GM21529 (cell line): ENCODE data around the gene PODNL1.

Source experiments
- ATAC-seq: cut with Tn5 transposase; IDR thresholded peaks from one replicate; pipeline ENCODE4 v1.9.1; 2021; ENCODE audit not compliant: unreplicated experiment

PODNL1 gene

GRCh38 chr19:13958043-13958442 lies 19.8 kb upstream of the PODNL1 start:
- ATAC-seq: no peak

DNA sequence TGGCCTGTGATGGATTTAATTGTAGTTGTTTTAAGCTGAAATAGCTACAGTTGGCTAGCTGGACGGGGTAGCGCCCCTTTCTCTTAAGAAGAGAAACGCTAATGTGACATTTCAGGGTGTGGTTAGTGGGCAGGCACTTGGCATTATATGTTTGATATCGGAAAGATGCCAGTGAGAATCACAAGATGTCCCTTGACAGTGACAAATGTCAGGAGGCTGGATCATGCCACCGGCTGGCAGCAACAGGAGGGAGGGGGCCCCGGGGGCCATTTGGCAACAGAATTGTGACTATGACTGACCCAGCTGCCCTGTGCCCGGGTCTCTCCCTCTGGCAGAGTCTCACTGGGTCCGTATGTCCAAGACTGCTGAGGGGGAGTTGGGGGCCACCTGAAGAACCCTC lies 18.8 kb upstream of the PODNL1 start:
- ATAC-seq: no peak

DNA sequence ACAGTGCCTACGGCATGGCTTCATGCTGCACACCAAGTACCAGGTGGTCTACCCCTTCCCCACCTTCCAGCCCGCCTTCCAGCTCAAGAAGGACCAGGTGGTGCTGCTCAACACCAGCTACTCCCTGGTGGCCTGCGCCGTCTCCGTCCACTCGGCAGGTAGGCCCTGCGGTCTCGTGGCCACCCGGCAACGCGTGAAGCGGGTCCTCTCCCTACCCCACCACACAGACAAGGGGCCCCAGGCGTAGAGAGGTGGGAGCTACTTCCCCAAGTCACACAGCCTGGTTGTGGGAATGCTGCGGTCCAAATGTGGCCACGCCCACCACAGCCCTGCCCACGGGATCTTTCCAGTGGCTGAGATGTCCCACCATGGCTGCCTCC lies 18.1 kb upstream of the PODNL1 start:
- no peak for ATAC-seq

DNA sequence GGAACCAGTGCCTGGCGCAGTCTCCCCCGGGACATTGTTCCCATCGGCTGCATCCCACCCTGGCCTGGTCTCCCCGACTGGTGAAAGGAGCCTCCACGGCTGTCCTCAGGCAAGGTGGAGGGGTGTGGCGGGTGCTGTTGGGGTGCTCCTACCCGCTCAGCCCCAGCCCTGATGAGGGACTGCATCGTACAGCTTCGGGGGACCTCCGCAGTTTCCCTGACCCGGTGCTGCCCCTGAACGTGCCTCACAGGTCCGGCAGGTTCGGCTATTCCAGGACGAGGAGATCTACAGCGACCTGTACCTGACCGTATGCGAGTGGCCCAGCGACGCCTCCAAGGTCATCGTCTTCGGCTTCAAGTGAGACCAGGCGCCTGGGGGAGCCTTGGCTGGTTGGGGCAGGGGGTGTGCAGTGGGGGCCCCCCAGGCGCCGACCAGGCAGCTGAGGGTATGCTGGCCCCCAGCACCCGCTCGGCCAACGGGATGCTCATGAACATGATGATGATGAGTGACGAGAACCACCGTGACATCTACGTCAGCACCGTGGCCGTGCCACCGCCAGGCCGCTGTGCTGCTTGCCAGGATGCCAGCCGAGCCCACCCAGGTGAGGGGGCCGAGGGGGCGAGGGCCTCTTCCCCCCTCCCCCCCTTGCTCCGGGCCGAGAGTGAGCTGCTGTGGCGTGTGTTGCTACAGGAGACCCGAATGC lies 17.6 kb upstream of the PODNL1 start:
- ATAC-seq: no peak

DNA sequence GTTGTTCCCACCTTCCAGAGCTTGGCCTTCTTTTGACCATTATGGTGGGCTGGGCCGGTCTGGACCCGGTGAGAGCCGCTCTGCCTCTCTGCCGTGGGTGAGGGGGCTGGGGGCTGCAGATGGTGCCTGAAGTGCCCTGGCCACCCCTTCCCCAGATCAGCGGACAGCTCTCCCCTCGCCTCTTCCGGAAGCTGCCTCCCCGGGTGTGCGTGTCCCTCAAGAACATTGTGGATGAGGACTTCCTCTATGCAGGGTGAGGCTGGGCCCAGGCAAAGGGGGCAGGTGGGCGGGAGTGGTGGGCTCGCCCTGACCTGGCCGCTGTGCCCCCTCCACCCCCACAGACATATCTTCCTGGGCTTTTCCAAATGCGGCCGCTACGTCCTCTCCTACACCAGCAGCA lies 16.0 kb upstream of the PODNL1 start:
- no peak for ATAC-seq

DNA sequence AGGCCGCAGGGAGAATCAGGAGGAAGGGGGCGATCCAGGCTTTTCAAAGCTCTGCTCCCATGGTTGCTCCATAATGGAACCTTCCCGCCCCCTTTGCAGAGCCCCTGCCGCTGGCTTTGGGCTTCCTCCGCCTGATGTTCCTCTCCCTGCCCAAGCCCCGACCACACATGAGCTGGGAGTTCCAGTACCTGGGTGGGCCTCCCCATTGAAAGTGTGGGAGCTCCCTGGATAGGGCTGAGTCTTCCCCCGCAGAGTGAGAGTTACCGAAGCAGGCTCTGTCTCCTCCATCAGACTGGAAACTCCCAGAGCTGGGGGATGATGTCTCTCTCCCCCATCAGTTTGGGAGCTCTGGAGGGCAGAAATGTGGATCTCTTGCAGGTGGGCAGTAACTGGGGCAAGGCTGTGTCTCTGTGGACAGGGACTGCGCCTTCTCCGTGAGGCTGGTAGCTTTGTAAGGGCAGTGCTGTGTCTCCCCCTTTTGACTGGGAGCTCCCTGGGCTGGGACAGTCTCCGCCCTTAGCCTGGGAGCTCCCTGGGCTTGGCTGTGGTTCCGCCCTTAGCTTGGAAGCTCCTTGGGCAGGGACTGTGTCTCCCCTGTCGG lies 14.8 kb upstream of the PODNL1 start:
- ATAC-seq: no peak

DNA sequence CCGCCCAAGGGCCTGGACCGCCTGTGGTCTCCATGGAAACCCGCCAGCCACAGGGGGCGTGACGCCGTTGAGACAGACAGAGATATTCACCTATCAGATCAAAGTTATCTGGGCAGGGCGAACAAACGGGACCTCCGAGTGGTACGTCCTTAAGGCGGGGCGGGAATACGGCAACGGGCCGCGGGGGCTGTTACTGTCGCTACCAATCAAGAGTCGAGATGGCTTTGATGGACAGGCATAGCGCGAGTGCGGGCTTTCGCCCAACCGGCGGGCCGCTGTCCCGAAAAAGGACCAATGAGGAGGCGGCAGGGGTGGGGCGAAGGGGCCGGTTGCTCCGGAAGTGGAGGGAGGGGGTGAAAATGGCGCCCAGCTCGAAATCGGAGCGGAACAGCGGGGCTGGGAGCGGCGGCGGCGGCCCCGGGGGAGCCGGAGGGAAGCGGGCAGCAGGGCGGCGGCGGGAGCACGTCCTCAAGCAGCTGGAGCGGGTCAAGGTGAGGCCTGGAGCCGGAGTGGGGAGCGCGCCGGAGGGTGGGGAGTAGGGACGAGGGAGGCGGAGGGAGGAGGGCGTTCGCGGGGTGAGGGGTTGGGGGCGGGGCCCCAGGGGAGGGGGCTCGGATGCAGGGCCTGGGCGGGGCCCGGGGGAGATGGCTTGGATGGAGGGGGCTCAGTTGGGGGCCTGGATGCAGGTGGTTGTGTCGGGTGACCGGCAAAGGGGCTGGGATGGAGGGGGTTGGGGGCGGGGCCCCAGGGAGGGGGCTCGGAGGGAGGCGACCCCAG lies 14.1 kb upstream of the PODNL1 start, which contains the start of gene DCAF15:
Gene DCAF15, plus strand, starts transcription at position 356 of the 777 bp plus-strand sequence. Its CDS starts 4 bp downstream, at position 360.
- ATAC-seq: peak; percentile 96

DNA sequence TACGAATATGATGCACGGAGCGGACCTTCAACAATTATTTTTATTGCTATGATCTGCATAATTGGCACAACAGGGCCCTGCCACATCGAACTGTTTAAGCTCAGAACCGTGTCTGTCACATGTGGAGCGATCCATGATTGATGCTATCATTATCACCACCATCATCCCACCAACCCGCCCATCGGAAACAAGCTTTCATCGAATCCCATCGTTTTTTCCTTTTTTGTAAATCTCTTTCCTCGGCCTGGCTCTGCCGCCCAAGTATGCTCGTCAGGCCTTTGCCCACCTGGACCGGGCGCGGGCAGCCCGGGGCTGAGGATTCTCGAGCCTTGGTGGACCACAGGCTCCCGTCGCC lies 13.6 kb upstream of the PODNL1 start:
- ATAC-seq: no peak

- no peak for ATAC-seq
Observed at GRCh38 chr19:13951043-13951442, 12.8 kb upstream of the PODNL1 start.

GRCh38 chr19:13946414-13946813 lies 8.2 kb upstream of the PODNL1 start:
- ATAC-seq: no peak

DNA sequence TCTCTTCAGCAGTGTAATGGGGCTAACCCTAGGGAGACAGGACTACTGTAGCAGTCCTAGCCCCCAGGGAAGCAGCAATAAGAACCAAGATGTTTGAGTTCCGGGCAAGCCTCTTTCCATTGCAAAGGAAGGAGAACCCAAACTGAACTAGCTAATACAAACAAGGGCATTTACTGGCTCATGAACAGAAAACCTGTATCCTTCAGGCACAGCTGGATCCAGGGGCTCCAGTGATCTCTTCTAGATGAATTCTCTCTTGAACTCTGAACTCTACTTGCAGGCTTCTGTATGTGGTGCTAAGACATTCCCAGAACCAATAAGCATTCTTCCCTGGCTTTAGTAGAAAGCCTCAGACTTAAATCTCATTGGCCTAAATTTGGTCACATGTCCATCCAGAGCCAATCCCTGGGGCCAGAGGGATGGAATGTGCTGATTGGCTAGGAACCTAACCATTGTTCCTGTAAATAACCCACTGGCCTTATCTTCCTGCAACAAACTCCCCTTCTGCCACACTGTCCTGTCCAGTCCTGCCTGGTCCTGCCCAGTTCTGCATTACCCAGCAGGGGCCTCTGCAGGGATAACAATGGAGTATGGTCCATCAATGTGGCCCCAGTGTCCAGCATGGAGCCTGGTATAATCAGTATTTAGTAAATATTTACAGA lies 3.9 kb upstream of the PODNL1 start:
- ATAC-seq: no peak

DNA sequence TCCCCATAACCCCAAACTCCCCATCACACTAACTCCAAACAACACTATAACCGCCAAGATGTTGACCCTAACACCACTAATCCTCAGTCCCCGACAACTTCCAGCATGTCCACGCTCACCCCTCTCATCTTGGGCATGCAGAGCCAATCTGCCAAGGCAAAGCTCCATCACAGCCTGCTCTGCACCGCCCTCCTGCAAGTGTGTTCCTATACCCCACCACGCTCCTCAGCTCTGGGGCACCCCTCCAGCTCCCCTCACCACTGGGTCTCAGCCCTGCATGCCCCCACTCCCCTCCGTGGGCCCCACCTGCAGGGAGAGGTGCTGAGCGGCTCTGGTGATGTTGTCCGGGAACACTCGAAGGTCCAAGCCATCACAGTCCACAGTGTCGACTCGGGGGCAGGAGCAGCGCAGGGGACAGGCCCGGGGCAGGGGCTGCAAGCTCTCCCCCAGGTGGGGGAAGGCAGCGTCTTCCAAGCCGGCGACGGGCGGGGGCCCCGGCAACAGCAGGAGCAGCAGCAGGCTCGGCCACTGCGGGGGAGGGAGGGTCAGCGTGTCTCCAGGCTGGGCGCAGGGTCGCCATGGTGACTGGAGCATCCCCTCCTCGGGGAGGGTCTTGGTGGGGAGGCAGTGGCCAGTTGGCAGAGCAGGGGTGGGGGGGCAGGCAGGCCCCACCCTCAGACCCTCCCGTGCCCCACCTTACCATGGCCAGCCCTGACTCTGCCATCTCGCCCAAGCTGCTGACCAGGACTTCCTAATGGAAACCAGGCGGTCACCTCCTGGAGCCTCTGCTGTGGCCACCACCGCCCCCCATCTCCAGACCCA lies 527 bp downstream of the PODNL1 start:
- no peak for ATAC-seq

DNA sequence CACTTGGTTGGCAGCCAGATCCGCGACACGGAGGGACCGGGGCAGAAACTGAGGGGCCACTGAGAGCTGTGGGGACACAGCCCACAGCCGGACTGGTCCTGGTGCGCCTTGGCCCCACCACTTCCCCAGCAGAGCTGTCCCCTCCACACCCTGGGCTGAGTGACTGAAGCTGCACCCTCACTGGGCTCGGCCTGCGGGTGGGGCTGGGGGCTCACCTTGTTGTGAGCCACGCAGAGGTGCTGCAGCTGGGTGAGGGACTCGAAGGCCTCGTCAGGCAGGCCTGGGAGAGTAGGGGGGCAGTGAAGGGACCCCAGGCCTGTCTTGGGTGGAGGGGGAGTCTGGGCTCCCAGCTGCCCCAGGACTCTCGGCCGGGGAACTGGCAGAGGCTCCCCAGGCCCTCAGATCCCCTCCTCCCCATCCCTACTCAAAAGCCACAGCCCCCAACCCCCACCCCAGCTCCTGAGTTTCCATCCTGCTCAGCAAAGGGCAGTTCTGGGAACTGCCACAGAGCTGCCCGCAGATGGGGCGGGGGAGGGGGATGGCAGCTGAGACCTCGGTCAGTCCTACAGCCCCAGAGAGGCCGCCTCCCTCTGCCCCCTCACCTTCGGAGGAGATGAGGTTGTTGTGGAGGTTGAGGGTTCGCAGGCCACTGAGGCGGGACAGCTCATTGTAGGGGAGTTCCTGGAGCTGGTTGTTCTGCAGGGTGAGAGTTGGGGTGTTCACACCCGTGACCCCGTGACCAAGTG lies 2.3 kb downstream of the PODNL1 start:
- no peak for ATAC-seq

GRCh38 chr19:13934785-13935109 lies 3.5 kb downstream of the PODNL1 start:
- ATAC-seq: no peak

- ATAC-seq: no peak
Observed at GRCh38 chr19:13932911-13933393, 5.3 kb downstream of the PODNL1 start.

GRCh38 chr19:13932149-13932637 lies 6.0 kb downstream of the PODNL1 start:
- no peak for ATAC-seq

DNA sequence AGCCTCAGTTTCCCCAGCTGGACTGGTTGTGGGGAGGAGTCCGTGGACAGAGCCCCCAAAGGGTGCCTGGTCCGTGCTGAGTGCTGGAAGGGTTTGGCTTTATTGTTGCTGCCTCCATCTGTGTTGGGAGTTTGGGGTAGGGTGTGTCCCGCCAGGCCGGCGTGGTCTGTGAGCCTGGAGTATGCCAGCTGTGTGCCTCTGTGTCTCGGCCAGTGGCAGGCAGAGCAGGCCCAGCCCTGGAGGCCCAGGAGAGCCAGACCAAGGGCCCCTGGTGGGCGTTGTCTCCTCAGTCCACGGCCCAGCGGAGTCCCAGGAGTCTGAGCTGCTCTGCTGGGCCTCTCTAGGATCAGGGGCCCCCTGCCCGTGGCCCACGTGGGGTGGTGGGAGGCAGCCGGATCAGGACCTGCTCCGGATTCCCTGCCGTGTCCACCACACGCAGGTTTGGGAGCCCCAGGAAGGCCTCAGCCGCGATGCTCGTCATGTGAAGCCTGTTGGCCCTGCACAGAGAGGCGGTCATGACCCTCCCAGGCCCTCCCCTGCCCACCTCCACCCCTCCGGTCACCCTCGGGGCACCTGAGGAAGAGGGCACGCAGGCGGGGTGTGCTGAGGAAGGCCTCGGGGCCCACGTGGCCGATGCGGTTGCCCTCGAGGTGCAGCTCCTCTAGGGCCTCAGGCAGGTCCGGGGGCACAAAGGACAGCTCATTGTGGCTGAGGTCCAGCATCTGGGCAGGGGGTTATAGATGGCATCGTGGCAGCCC lies 6.6 kb downstream of the PODNL1 start:
- no peak for ATAC-seq

- ATAC-seq: no peak
Observed at GRCh38 chr19:13930402-13930801, 7.8 kb downstream of the PODNL1 start.

- ATAC-seq: no peak
Observed at GRCh38 chr19:13929956-13930355, 8.3 kb downstream of the PODNL1 start.
